ENCODE measurements around the gene ZNF423.
A peak's percentile ranks its signal among the peaks of the same experiment; 100 is the strongest.

The ZNF423 gene

GRCh38 chr16:49452108-49452507, 403.8 kb downstream of the ZNF423 start:
- no peak for DNase-seq

- DNase-seq, result no peak
Observed at GRCh38 chr16:49446805-49447204, 409.1 kb downstream of the ZNF423 start.

- DNase-seq, result peak in 2 of 3 experiments; percentile 29 to 42
Observed at GRCh38 chr16:49443576-49443975, 412.3 kb downstream of the ZNF423 start.

- DNase-seq, result peak in 2 of 3 experiments; percentile 72 to 87
Observed at GRCh38 chr16:49442805-49443204, 413.1 kb downstream of the ZNF423 start.

GRCh38 chr16:49441366-49441780, 414.5 kb downstream of the ZNF423 start:
- DNase-seq, result peak in 2 of 3 experiments; percentile 61 to 78

- peak in 2 of 3 experiments; percentile 50 to 77 for DNase-seq
Observed at GRCh38 chr16:49440156-49441065, 415.5 kb downstream of the ZNF423 start.

- no peak for DNase-seq
Observed at GRCh38 chr16:49439676-49440075, 416.2 kb downstream of the ZNF423 start.

GRCh38 chr16:49439050-49439449, 416.9 kb downstream of the ZNF423 start:
- DNase-seq, result no peak

Data from NCI-H1417 (cell line).